Fibroblast of the aortic adventitia (primary cell): Measurements from ENCODE around the gene TFB2M. TPM values are rescaled to one million over a fixed set of nuclear protein-coding genes. Genes with fewer than 3 reads are reported as not detected.

Experiments
- DNase-seq: peaks from one replicate; pipeline ENCODE4 v3.0.0-alpha.2; 2010; ENCODE audit warnings: low read depth
- H3K4me3 ChIP-seq: 2 replicates; pipeline ENCODE4 v1.5.1; 2011; ENCODE audit warnings: low read depth, mild to moderate bottlenecking, control low read depth, low read length, moderate library complexity
- total RNA-seq: library from RNA; depleted of rRNA; stranded (reverse); fragments of >200 nt; gene quantifications from 2 replicates; pipeline ENCODE4 v1.2.3, GENCODE V29; 2012; ENCODE audit warnings: low replicate concordance
- TF ChIP-seq, protein P1 (sequence below): IDR thresholded peaks from 2 replicates; pipeline ENCODE4 v1.5.1; 2011; ENCODE audit warnings: mild to moderate bottlenecking, low read length, control low read depth, inconsistent platforms; ENCODE audit not compliant: insufficient read depth

The TFB2M gene
- total RNA-seq, 1 donor, result 22.2 TPM

DNA sequence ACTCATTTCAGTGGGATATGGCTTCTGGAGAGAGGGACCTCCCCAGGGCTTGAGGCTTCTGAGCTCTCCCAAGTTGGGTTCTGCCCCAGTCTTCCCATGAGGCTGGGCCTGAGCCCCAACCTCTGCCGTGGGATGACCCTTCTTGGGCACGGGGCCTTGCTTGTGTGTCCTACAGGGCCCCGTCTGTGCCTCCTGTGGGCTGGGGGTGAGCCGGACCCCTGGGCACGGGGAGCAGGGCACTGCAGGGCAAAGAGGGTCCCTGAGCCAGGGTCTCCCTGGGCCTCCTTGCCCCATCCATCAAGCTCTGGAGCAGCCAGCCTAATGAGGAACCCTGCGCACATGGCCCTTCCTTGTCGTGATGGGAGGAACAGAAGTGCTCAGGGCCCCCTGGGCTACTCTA, 53.8 kb downstream of the TFB2M start:
- DNase-seq, result no peak
- TF ChIP-seq, protein P1, sequence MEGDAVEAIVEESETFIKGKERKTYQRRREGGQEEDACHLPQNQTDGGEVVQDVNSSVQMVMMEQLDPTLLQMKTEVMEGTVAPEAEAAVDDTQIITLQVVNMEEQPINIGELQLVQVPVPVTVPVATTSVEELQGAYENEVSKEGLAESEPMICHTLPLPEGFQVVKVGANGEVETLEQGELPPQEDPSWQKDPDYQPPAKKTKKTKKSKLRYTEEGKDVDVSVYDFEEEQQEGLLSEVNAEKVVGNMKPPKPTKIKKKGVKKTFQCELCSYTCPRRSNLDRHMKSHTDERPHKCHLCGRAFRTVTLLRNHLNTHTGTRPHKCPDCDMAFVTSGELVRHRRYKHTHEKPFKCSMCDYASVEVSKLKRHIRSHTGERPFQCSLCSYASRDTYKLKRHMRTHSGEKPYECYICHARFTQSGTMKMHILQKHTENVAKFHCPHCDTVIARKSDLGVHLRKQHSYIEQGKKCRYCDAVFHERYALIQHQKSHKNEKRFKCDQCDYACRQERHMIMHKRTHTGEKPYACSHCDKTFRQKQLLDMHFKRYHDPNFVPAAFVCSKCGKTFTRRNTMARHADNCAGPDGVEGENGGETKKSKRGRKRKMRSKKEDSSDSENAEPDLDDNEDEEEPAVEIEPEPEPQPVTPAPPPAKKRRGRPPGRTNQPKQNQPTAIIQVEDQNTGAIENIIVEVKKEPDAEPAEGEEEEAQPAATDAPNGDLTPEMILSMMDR, result no peak
- H3K4me3 ChIP-seq, result no peak overlapping the region

DNA sequence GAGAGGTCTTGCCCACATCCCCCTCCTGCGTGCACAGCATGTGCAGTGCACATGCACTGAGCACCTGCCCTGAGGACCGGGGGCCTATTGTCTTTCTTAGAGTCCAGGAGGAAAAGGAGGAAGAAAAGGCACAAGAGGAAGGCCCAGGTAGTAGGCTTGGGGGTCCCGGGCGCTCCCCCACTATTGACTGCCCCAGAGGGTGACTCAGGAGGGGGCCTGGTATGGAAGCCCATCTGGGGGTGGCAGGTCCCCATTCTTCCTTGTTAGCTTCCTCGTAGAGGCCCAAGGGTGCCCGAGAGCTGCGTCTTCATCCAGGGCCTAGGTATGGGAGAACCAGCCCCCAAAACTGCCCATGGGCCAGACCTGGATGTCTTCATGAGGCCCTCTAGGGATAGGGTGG, 54.9 kb downstream of the TFB2M start:
- no peak overlapping the region for H3K4me3 ChIP-seq
- DNase-seq, result no peak
- TF ChIP-seq, protein P1, result no peak

DNA sequence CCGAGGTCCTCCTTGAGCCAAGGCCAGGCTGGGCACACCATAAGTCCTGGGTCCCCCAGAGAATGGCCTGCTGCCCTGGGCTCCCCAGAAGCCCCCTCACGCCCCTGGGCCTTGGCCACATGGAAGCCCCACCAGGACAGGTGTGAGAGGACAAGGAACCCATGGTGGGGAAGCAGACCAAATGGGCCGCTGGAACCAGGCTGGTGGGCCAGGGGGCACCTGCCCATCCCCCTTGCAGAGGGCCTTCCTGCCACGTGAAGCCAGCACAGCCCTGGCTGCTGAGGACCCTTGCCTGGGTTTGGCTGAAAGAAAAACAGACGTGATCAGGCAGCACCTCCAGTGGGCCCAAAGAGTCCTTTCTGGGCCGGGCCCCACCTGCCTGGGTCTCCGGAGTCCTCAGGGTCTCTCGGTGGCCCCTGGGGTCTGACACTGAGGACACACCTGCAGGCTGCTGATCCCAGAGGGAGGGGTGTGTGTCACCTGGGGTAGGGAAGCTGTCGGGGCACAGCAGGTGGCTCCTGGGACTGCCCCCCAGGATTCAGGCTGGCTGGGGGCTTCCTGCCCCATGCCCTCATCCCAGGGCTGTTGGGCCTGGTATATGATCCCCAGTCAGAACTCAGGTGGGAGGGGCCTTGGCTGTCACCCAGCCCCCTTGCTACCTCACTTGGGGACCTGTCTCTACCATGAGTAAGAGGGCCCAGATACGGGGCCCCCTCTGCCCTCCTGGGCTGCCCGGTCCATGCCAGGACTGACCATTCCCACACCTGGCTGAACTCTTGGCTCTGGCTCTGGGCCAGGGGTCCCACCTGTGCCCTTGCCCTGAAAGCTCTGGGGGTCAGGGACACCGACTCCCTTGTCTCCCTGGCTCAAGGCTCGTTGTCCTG, 55.7 kb downstream of the TFB2M start:
- no peak for DNase-seq
- H3K4me3 ChIP-seq, result no peak overlapping the region
- TF ChIP-seq, protein P1, result no peak

DNA sequence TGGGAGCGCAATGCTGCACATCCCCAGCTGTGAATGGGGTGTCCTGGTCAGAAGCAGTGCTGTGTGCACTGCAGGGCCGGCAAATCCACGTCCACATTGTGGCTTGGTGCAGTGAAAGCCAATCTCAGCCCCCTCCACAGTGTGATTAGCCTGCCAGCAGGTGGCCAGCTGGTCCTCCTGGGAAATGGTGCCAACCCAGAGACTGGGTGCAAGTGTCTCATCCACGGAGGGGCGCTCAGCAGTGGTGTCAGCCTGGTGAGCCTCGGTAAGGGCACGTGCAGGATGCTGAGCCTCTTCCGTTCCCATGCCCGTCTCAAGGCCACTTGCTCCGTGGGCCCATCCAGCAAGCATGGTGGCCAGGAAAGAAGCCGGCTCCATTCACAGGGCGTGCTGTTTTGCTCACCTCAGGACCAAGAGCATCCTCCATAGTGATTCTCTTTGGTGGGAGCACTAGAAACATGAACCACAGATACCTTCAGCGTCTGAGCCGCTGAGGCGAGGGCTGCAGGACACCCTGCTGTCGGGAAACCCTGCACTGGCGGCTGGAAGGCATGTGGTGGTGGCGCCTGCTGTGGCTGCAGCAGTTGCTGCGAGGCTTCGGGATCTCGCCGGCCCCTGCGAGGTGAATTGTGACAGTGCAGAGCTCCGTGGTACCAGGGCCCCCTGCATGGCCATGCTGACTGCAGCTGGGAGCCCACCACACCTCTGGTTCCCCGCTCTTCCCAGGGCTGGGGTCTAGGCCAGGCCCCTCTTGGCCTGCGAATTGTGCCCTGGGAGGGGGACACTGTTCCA, 57.0 kb downstream of the TFB2M start:
- TF ChIP-seq, protein P1, result no peak
- DNase-seq, result no peak
- H3K4me3 ChIP-seq, result no peak overlapping the region

- peak; percentile 67 for DNase-seq
- H3K4me3 ChIP-seq, result peak within 1 kb of the TSS; percentile 97
- TF ChIP-seq, protein P1, result peak; percentile 13
Observed at GRCh38 chr1:246506674-246507481, 59.2 kb downstream of the TFB2M start, which contains the start of gene SMYD3. SMYD3 (minus strand) TSS chr1:246507279.

- no peak for DNase-seq
- TF ChIP-seq, protein P1, result no peak
- H3K4me3 ChIP-seq, result peak overlapping the region; percentile 97
Observed at GRCh38 chr1:246506367-246506673, 59.7 kb downstream of the TFB2M start.
